ENCODE data around the gene ILRUN. TPM values are rescaled to one million over a fixed set of nuclear protein-coding genes. Genes with fewer than 3 reads are reported as not detected.

Gene ILRUN
- polyA plus RNA-seq, 1 of the 3 experiments (the other 2 are of a cell fraction), result 19.5 TPM

GRCh38 chr6:34705241-34705640 lies 8.7 kb upstream of the ILRUN start:
- no peaks in the 10 kb centered on the region for H3K9me3 ChIP-seq
- H3F3A ChIP-seq (replicated peaks; ENCODE audit: insufficient read depth), result no peaks in the 10 kb centered on the region
- no peaks in the 10 kb centered on the region for H3K9me2 ChIP-seq
- TF ChIP-seq, protein P1, sequence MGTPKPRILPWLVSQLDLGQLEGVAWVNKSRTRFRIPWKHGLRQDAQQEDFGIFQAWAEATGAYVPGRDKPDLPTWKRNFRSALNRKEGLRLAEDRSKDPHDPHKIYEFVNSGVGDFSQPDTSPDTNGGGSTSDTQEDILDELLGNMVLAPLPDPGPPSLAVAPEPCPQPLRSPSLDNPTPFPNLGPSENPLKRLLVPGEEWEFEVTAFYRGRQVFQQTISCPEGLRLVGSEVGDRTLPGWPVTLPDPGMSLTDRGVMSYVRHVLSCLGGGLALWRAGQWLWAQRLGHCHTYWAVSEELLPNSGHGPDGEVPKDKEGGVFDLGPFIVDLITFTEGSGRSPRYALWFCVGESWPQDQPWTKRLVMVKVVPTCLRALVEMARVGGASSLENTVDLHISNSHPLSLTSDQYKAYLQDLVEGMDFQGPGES (IDR thresholded peaks at IDR 0.05; ENCODE audit: low read depth, low read length), result no peak
- TF ChIP-seq USF1 (IDR thresholded peaks at IDR 0.05; ENCODE audit: borderline replicate concordance, low read depth) (no peak), RAD21 (IDR thresholded peaks at IDR 0.05; ENCODE audit: low read length) (no peak), TAF1 (IDR thresholded peaks at IDR 0.05; ENCODE audit: borderline replicate concordance, low read depth, low read length) (no peak), YY1 (IDR thresholded peaks at IDR 0.05; ENCODE audit: low read depth) (no peak), MXI1 (IDR thresholded peaks at IDR 0.05; ENCODE audit: low read depth, low read length) (no peak), CHD2 (IDR thresholded peaks at IDR 0.05; ENCODE audit: low read length, partially characterized antibody) (no peak), RFX5 (IDR thresholded peaks at IDR 0.05; ENCODE audit: low read length) (no peak), REST (IDR thresholded peaks at IDR 0.05; ENCODE audit: low read depth, low read length) (no peak), EZH2phosphoT487 (IDR thresholded peaks at IDR 0.05; ENCODE audit: borderline replicate concordance, low read depth) (no peak), GATA2 (CRISPR knock-in tag; IDR thresholded peaks at IDR 0.05) (no peak), TCF12 (IDR thresholded peaks at IDR 0.05) (no peak), SIN3A (IDR thresholded peaks at IDR 0.05; ENCODE audit: borderline replicate concordance, low read depth, low read length) (no peak), MEF2A (IDR thresholded peaks at IDR 0.05; ENCODE audit: borderline replicate concordance, low read depth) (no peak), EP300 (IDR thresholded peaks at IDR 0.05; ENCODE audit: borderline replicate concordance in 1 of 2, low read depth in 1 of 2, low read length in 1 of 2) (no peak), JUND (IDR thresholded peaks at IDR 0.05) (no peak), RXRA (IDR thresholded peaks at IDR 0.05; ENCODE audit: borderline replicate concordance, low read depth) (no peak)
- TF ChIP-seq, protein P2, sequence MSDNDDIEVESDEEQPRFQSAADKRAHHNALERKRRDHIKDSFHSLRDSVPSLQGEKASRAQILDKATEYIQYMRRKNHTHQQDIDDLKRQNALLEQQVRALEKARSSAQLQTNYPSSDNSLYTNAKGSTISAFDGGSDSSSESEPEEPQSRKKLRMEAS (IDR thresholded peaks at IDR 0.05; ENCODE audit: low read depth), result no peak
- TF ChIP-seq, protein P3, sequence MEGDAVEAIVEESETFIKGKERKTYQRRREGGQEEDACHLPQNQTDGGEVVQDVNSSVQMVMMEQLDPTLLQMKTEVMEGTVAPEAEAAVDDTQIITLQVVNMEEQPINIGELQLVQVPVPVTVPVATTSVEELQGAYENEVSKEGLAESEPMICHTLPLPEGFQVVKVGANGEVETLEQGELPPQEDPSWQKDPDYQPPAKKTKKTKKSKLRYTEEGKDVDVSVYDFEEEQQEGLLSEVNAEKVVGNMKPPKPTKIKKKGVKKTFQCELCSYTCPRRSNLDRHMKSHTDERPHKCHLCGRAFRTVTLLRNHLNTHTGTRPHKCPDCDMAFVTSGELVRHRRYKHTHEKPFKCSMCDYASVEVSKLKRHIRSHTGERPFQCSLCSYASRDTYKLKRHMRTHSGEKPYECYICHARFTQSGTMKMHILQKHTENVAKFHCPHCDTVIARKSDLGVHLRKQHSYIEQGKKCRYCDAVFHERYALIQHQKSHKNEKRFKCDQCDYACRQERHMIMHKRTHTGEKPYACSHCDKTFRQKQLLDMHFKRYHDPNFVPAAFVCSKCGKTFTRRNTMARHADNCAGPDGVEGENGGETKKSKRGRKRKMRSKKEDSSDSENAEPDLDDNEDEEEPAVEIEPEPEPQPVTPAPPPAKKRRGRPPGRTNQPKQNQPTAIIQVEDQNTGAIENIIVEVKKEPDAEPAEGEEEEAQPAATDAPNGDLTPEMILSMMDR (IDR thresholded peaks at IDR 0.05), result no peak
- TF ChIP-seq, protein P4, sequence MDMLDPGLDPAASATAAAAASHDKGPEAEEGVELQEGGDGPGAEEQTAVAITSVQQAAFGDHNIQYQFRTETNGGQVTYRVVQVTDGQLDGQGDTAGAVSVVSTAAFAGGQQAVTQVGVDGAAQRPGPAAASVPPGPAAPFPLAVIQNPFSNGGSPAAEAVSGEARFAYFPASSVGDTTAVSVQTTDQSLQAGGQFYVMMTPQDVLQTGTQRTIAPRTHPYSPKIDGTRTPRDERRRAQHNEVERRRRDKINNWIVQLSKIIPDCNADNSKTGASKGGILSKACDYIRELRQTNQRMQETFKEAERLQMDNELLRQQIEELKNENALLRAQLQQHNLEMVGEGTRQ (IDR thresholded peaks at IDR 0.05; ENCODE audit: borderline replicate concordance, low read depth, low read length), result no peak
- no peak overlapping the region for H2AFZ ChIP-seq (ENCODE audit: low read depth)
- ChIA-PET CTCF (no interaction called here), POLR2A (no interaction called here)
- no peaks in the 10 kb centered on the region for H3K36me3 ChIP-seq (replicated peaks in 1 of 2; ENCODE audit: control insufficient read depth in 1 of 2, insufficient read depth in 2 of 2, low read length in 1 of 2)
- peaks cover 0 to 2% of the 10 kb centered on the region in 2 experiments; a peak in 1 of 4 replicates for H3K4me1 ChIP-seq (ENCODE audit: control insufficient read depth in 1 of 2, insufficient read depth in 2 of 2, low read depth in 1 of 2, low read length in 1 of 2)
- no peak overlapping the region for H3K4me3 ChIP-seq (ENCODE audit: low read depth in 2 of 2, low read length in 1 of 2)
- H3K79me2 ChIP-seq (ENCODE audit: insufficient read depth), result no peaks in the 10 kb centered on the region
- DNase-seq, result no peak
- H3K9ac ChIP-seq, result no peak overlapping the region
- H3K27me3 ChIP-seq (ENCODE audit: insufficient read depth), result no peaks in the 10 kb centered on the region
- 78% methylated on average over 3 of the region's 3 CpGs for WGBS (ENCODE audit: low lambda C conversion rate)
- no peak overlapping the region for H3K4me2 ChIP-seq
- no peaks in the 10 kb centered on the region for H4K20me1 ChIP-seq (ENCODE audit: insufficient read depth)
- H3K27ac ChIP-seq (ENCODE audit: low read depth in 2 of 2, low read length in 1 of 2), result no peak overlapping the region
